HEK293T (cell line): ENCODE results near the gene ZSCAN32.
A peak's percentile ranks its signal among the peaks of the same experiment; 100 is the strongest.

Experiments used
- CTCF ChIA-PET: fragments of 350-600 bp; formaldehyde crosslinking; extraction: SDS; loops from one replicate; lab custom pipeline; 2021; ENCODE audit warnings: antibody characterized with exemption, inconsistent platforms; lab: Yijun Ruan, JAX
- POLR2A ChIA-PET: fragments of 350-600 bp; formaldehyde crosslinking; extraction: SDS; loops from one replicate; lab custom pipeline; 2020; ENCODE audit warnings: antibody characterized with exemption, inconsistent platforms; lab: Yijun Ruan, JAX
- DNase-seq: peaks from one replicate; pipeline ENCODE4 v3.0.0; 2012; ENCODE audit warnings: mixed read lengths; ENCODE audit errors: extremely low spot score
- ARNT ChIP-seq: fragments of 450-650 bp; IDR thresholded peaks from 2 replicates; pipeline ENCODE4 v1.6.1; 2017; ENCODE audit warnings: mild to moderate bottlenecking
- BHLHE40 ChIP-seq: fragments of 450-650 bp; IDR thresholded peaks from 2 replicates; pipeline ENCODE4 v1.6.1; 2016; ENCODE audit warnings: mild to moderate bottlenecking, moderate library complexity, borderline replicate concordance
- CTBP1 ChIP-seq: fragments of 450-650 bp; IDR thresholded peaks from 2 replicates; pipeline ENCODE4 v1.6.1; 2016; ENCODE audit warnings: borderline replicate concordance
- ELF4 ChIP-seq: fragments of 450-650 bp; IDR thresholded peaks from 2 replicates; pipeline ENCODE4 v1.6.1; 2017; ENCODE audit warnings: antibody characterized with exemption
- FOXA1 ChIP-seq: fragments of 450-650 bp; IDR thresholded peaks from 2 replicates; pipeline ENCODE4 v1.6.1; 2016; ENCODE audit warnings: mild to moderate bottlenecking
- FOXK2 ChIP-seq: fragments of 450-650 bp; IDR thresholded peaks from 2 replicates; pipeline ENCODE4 v1.6.1; 2016; ENCODE audit warnings: mild to moderate bottlenecking
- FOXM1 ChIP-seq: fragments of 450-650 bp; IDR thresholded peaks from 2 replicates; pipeline ENCODE4 v1.6.1; 2017; ENCODE audit warnings: mild to moderate bottlenecking, borderline replicate concordance
- HDGF ChIP-seq: fragments of 450-650 bp; IDR thresholded peaks from 2 replicates; pipeline ENCODE4 v1.6.1; 2017; ENCODE audit warnings: antibody characterized with exemption, borderline replicate concordance
- L3MBTL2 ChIP-seq: fragments of 450-650 bp; conservative IDR thresholded peaks from 2 replicates; pipeline ENCODE4 v1.6.1; 2016; ENCODE audit warnings: mild to moderate bottlenecking
- LEF1 ChIP-seq: fragments of 450-650 bp; IDR thresholded peaks from 2 replicates; pipeline ENCODE4 v1.6.1; 2017; ENCODE audit warnings: mild to moderate bottlenecking, borderline replicate concordance
- NFRKB ChIP-seq: fragments of 450-650 bp; IDR thresholded peaks from 2 replicates; pipeline ENCODE4 v1.6.1; 2016; ENCODE audit warnings: mild to moderate bottlenecking, moderate library complexity
- SP1 ChIP-seq: fragments of 450-650 bp; IDR thresholded peaks from 2 replicates; pipeline ENCODE4 v1.6.1; 2017
- SUZ12 ChIP-seq: fragments of 450-650 bp; IDR thresholded peaks from 2 replicates; pipeline ENCODE4 v1.6.1; 2016; ENCODE audit warnings: mild to moderate bottlenecking
- TARDBP ChIP-seq: fragments of 450-650 bp; IDR thresholded peaks from 2 replicates; pipeline ENCODE4 v1.6.1; 2016
- ZNF384 ChIP-seq: fragments of 450-650 bp; IDR thresholded peaks from 2 replicates; pipeline ENCODE4 v1.6.1; 2016
- TF ChIP-seq, protein P1 (sequence below): fragments of 450-650 bp; IDR thresholded peaks from 2 replicates; pipeline ENCODE4 v1.6.1; 2016

The ZSCAN32 gene

DNA sequence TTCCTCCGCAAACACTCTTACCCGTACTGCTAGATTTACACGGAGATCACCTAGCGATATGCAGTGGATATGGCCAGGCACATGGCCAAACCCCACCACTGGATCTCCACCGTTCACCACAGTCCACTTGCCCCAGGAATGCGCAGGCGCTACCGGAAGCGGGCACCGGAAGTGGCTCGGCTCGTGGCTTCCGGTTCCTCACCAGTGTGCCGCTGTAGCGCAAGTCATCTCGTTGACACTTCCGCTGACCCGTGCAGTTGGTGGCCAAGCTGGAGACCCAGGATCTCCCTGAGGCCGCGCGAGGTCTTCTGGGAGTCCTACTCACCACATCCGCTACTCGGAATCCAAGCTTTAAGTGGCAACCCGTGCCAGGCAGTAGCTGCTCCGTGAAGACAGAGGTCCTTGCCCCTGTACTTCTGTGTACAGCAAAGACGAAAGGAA lies 31.0 kb upstream of the ZSCAN32 start:
- CTCF ChIA-PET: no interaction called here
- POLR2A ChIA-PET: no interaction called here
- no peak for DNase-seq
- no peak for TF ChIP-seq FOXK2
- TF ChIP-seq SP1: no peak
- no peak for TF ChIP-seq SUZ12
- TF ChIP-seq ARNT: no peak
- TF ChIP-seq LEF1: no peak
- TF ChIP-seq ZNF384: no peak
- no peak for TF ChIP-seq FOXM1
- TF ChIP-seq ELF4: no peak

DNA sequence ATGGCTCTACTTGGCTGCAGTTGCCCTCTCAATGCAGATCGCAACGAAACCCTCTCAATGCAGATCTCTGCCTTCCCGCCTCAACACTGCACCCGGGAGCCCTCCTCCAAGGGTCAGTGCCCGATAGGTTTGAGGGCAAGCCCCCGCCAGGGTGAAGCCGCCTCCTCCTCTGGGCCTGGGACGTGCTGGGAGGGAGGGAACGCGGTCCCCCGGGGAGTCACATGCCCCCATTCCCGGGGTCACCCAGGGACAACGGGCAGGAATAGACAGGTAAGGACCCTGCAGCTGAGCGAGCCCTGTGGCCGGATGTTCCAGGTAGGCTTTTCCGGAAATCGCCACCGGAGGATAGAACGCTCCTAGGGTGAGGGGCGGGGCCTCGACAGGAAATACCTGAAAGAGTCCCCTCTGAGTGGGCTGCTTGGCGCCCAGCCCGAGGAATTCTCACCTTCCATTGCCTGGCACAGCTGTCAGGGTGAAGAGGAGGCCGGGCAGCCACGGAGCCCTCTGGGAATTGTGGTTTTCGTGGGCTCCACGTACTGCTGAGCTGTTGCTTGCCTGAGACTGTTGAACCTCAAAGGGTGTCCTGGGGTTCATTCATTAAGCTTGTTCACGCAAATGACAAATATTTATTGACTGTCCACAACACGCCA lies 13.1 kb upstream of the ZSCAN32 start:
- TF ChIP-seq, protein P1, sequence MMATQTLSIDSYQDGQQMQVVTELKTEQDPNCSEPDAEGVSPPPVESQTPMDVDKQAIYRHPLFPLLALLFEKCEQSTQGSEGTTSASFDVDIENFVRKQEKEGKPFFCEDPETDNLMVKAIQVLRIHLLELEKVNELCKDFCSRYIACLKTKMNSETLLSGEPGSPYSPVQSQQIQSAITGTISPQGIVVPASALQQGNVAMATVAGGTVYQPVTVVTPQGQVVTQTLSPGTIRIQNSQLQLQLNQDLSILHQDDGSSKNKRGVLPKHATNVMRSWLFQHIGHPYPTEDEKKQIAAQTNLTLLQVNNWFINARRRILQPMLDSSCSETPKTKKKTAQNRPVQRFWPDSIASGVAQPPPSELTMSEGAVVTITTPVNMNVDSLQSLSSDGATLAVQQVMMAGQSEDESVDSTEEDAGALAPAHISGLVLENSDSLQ: no peak
- TF ChIP-seq FOXA1: no peak
- no peak for TF ChIP-seq SUZ12
- no peak for TF ChIP-seq ZNF384
- no peak for TF ChIP-seq ELF4
- no peak for TF ChIP-seq BHLHE40
- no peak for TF ChIP-seq NFRKB
- TF ChIP-seq TARDBP: no peak
- no peak for TF ChIP-seq FOXM1
- no peak for TF ChIP-seq FOXK2
- TF ChIP-seq L3MBTL2: no peak
- TF ChIP-seq CTBP1: no peak
- no peak for TF ChIP-seq ARNT
- no peak for TF ChIP-seq LEF1
- no peak for TF ChIP-seq HDGF
- no peak for TF ChIP-seq SP1
- DNase-seq: no peak
- POLR2A ChIA-PET: no interaction called here
- CTCF ChIA-PET: no interaction called here

DNA sequence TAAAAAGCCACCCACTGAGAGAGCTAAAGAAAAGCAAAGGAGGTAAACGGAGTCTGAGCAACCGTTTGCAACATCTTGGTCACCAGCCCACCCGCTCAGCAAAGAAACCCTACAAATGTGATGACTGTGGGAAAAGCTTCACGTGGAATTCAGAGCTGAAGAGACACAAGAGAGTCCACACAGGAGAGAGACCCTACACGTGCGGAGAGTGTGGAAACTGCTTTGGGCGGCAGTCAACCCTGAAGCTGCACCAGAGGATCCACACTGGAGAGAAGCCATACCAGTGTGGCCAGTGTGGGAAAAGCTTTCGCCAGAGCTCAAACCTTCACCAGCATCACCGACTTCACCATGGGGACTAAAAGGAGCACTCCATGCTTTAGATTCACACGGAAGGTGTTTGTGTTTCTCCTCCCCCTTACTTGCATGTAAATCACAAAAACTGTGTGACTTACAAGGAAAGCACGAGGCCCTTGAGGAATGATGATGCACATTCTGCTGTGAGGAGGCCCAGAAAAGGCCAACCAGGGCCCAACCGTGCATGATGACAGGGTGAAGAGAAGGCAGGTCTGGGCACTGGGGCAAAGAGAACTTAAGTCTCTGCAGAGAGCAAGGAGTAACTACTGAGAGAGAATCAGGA lies 7.9 kb upstream of the ZSCAN32 start:
- DNase-seq: no peak
- ChIA-PET POLR2A (no interaction called here), CTCF (no interaction called here)
- TF ChIP-seq FOXA1 (no peak), ARNT (no peak), CTBP1 (no peak), SUZ12 (no peak), ZNF384 (no peak), BHLHE40 (no peak), NFRKB (no peak), SP1 (no peak), FOXM1 (no peak), LEF1 (no peak), HDGF (no peak), ELF4 (no peak)
- TF ChIP-seq, protein P1: no peak

DNA sequence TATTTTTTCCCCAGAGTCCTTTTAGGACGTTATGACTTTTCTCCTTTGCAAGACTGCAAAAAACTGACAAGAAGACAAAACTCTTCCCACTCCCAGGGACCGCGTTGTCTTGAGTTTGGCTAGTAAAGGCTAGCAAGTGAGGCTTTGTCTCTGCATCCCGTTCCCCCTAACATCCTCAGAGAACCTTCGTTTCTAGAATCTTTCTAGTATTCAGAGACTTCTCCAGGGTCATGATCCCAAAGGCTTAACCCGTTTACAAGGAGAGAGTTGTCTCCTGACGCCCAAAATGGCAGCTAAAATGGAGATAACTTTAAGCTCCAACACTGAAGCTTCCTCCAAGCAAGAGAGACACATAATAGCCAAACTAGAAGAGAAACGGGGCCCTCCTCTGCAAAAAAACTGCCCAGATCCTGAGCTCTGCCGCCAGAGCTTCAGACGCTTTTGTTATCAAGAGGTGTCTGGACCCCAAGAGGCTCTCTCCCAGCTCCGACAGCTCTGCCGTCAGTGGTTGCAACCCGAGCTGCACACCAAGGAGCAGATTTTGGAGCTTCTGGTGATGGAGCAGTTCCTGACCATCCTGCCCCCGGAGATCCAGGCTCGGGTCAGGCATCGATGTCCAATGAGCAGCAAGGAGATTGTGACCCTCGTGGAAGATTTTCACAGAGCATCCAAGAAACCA lies 1.1 kb upstream of the ZSCAN32 start:
- ChIA-PET POLR2A (interaction anchor here (1.1 to 2.3 kb wide), 7 partner anchors 8 to 267 kb away, joined by 3 to 13 read pairs (median 6); partner anchors contain the start of genes NAA60, ZNF213, ZNF263 and ZNF597), CTCF (no interaction called here)
- peak; percentile 40 for DNase-seq
- TF ChIP-seq L3MBTL2 (no peak), SP1 (no peak)

DNA sequence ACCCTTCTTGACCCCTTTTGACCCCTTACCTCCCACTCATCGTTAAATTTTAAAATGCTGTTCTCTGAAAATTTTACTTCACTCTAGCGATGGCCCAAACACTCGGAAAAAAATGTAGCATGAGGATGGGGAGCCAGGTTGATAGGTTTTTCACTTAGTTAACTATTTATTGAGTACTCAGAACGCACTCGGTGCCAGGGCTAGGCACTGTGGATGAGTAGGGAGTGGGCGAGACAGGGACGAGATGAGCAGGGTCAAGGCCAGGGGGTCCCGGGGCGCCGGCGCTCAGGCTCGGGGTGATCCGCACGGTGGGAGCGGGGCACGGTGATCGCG lies 392 bp downstream of the ZSCAN32 start:
- TF ChIP-seq ARNT (no peak), FOXK2 (no peak), BHLHE40 (no peak), HDGF (no peak)
- DNase-seq: no peak
- ChIA-PET POLR2A (interaction anchor here (1.0 to 2.3 kb wide), 8 partner anchors 9 to 210 kb away, joined by 3 to 13 read pairs (median 6); partner anchors contain the start of genes NAA60, ZNF263 and ZNF597), CTCF (no interaction called here)

DNA sequence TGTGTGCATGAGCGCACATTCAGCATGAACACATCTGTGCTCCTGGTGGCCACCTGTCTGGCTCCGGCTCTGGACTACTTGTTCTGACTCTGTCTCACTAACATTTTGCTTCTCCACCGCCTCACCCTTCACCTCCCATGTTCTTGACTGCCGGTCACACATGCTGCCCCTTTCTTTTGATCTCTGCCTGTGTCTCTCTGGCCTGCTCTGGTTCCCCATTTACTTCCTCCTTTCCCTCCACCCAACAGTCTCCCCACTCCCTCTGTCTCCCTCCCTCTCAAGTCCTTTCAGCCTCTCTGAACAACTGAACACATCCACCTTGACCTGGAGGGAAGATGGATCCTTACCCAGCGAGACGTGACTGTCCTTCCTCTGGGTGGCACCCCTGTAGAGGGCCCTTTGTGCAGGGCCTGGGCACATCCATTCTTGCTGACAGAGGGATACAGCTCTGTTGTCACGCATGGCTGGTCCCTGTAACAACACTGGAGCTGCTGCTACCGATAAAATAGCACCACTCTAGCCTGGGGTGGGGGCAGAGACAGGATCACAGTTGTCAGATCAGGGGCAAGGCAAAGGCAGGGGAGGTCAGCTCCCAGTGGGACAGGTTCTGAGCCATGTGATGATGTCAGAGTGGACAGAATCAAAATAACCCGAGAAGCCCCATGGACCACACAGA lies 11.0 kb downstream of the ZSCAN32 start:
- POLR2A ChIA-PET: no interaction called here
- no peak for TF ChIP-seq ZNF384
- TF ChIP-seq TARDBP: no peak
- no peak for TF ChIP-seq LEF1
- TF ChIP-seq, protein P1: no peak
- no peak for TF ChIP-seq BHLHE40
- no peak for TF ChIP-seq FOXK2
- TF ChIP-seq L3MBTL2: no peak
- no peak for TF ChIP-seq SP1
- no peak for TF ChIP-seq FOXA1
- no peak for DNase-seq
- CTCF ChIA-PET: no interaction called here
